Measurements from ENCODE around the gene PTPN1. TPM values are rescaled to one million over a fixed set of nuclear protein-coding genes. Genes with fewer than 3 reads are reported as not detected.

Gene PTPN1
- total and polyA plus RNA-seq, 2 experiments from 2014 or later = 16.9 to 26.4 TPM

DNA sequence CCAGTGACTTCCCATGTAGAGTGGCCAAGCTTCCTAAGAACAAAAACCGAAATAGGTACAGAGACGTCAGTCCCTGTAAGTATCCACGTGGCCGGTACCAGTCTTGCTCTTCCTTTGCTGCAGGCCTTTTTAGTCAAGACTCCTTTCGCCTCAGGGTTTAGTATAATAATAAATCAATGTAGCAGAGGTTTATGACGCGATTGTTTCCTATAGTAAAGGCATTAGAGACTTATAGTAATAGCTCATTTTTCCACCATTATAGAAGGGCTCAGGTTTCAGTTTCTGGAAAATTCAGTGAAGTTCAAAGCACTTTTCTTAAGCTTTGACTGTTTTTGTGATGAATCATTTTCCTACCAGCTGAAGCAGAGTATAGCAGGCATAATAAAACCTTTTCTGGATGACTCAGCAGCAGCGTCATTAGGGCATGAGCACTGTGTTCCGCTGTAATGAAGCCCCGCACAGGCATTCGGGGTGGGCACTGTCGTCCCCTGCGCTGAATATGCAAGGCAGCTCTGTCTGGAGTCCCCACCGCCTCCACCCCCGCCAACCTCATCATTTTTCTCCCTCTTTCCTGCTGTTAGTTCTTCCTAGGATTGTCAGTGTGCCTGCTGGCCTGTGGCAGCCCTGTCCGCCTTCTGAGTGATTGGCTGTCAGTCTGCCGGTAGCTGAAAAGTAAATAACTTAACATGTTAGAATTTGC lies 51.3 kb downstream of the PTPN1 start (continued):
- TF ChIP-seq EZH2 (IDR thresholded peaks at IDR 0.05; ENCODE audit: low read depth, unreplicated experiment) (no peak), STAT1 (IDR thresholded peaks at IDR 0.05; ENCODE audit: unreplicated experiment) (no peak), POLR2AphosphoS5 (IDR thresholded peaks at IDR 0.05; ENCODE audit: low read depth) (no peak), EZH2phosphoT487 (IDR thresholded peaks at IDR 0.05; ENCODE audit: unreplicated experiment) (no peak), CREB1 (CRISPR knock-in tag; IDR thresholded peaks at IDR 0.05; ENCODE audit: low read depth) (no peak), ZNF331 (CRISPR knock-in tag; IDR thresholded peaks at IDR 0.05; ENCODE audit: low read depth) (no peak)
- TF ChIP-seq, protein P1, sequence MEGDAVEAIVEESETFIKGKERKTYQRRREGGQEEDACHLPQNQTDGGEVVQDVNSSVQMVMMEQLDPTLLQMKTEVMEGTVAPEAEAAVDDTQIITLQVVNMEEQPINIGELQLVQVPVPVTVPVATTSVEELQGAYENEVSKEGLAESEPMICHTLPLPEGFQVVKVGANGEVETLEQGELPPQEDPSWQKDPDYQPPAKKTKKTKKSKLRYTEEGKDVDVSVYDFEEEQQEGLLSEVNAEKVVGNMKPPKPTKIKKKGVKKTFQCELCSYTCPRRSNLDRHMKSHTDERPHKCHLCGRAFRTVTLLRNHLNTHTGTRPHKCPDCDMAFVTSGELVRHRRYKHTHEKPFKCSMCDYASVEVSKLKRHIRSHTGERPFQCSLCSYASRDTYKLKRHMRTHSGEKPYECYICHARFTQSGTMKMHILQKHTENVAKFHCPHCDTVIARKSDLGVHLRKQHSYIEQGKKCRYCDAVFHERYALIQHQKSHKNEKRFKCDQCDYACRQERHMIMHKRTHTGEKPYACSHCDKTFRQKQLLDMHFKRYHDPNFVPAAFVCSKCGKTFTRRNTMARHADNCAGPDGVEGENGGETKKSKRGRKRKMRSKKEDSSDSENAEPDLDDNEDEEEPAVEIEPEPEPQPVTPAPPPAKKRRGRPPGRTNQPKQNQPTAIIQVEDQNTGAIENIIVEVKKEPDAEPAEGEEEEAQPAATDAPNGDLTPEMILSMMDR (conservative IDR thresholded peaks at IDR 0.05; ENCODE audit: low read depth in 2 of 2) = no peak
- TF ChIP-seq, protein P2, sequence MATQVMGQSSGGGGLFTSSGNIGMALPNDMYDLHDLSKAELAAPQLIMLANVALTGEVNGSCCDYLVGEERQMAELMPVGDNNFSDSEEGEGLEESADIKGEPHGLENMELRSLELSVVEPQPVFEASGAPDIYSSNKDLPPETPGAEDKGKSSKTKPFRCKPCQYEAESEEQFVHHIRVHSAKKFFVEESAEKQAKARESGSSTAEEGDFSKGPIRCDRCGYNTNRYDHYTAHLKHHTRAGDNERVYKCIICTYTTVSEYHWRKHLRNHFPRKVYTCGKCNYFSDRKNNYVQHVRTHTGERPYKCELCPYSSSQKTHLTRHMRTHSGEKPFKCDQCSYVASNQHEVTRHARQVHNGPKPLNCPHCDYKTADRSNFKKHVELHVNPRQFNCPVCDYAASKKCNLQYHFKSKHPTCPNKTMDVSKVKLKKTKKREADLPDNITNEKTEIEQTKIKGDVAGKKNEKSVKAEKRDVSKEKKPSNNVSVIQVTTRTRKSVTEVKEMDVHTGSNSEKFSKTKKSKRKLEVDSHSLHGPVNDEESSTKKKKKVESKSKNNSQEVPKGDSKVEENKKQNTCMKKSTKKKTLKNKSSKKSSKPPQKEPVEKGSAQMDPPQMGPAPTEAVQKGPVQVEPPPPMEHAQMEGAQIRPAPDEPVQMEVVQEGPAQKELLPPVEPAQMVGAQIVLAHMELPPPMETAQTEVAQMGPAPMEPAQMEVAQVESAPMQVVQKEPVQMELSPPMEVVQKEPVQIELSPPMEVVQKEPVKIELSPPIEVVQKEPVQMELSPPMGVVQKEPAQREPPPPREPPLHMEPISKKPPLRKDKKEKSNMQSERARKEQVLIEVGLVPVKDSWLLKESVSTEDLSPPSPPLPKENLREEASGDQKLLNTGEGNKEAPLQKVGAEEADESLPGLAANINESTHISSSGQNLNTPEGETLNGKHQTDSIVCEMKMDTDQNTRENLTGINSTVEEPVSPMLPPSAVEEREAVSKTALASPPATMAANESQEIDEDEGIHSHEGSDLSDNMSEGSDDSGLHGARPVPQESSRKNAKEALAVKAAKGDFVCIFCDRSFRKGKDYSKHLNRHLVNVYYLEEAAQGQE (IDR thresholded peaks at IDR 0.05; ENCODE audit: unreplicated experiment) = no peak

DNA sequence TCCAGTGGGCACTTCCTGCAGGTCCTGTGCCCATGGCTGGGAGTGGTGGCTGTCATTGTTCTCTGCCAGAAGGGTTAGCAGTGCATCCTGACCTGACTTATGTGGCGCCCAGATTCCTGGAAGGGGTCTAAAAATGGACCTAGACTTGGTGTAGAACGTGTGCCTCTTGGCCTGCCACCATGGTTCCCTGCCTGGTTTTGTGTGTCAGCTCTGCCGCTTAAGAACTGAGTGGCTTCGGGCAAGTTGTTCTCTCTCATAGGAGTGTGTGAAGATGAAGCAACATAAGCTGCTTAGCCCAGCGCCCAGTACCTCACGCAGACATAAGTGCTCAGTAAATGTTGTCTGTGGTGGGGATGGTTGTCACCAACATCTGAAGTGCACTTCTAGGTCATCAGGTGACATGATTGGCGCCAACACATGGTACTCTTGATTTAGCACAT lies 52.1 kb downstream of the PTPN1 start:
- no peak overlapping the region for H3K27ac Mint-ChIP-seq
- no peaks in the 10 kb centered on the region for H3K36me3 ChIP-seq (ENCODE audit: insufficient read depth)
- TF ChIP-seq ZNF331 (CRISPR knock-in tag; IDR thresholded peaks at IDR 0.05; ENCODE audit: low read depth) (no peak), ZNF114 (CRISPR knock-in tag; IDR thresholded peaks at IDR 0.05) (no peak), NANOG (IDR thresholded peaks at IDR 0.05; ENCODE audit: borderline replicate concordance) (no peak), POLR2AphosphoS5 (IDR thresholded peaks at IDR 0.05; ENCODE audit: low read depth) (no peak), STAT1 (IDR thresholded peaks at IDR 0.05; ENCODE audit: unreplicated experiment) (no peak), CREB1 (CRISPR knock-in tag; IDR thresholded peaks at IDR 0.05; ENCODE audit: low read depth) (no peak), JUNB (IDR thresholded peaks at IDR 0.05; ENCODE audit: unreplicated experiment) (no peak)
- TF ChIP-seq, protein P1 (conservative IDR thresholded peaks at IDR 0.05; ENCODE audit: low read depth in 2 of 2) = no peak

More for the DNA sequence above, 52.1 kb downstream of the PTPN1 start:
- H3K4me2 ChIP-seq = no peak overlapping the region
- no peaks in the 10 kb centered on the region for H3F3A ChIP-seq (replicated peaks; ENCODE audit: low read depth)
- H2AFZ ChIP-seq = no peak overlapping the region
- Mint-ChIP-seq H3K4me3 (no peak overlapping the region), H3K4me1 (no peaks in the 10 kb centered on the region; the same call in 2 of the 3 replicates), H3K27me3 (ENCODE audit: insufficient read depth, low read depth, poor library complexity) (no peaks in the 10 kb centered on the region), H3K36me3 (ENCODE audit: low read depth) (peaks cover 12% of the 10 kb centered on the region), H3K9me3 (no peaks in the 10 kb centered on the region)
- H3K4me1 ChIP-seq (ENCODE audit: insufficient read depth) = no peaks in the 10 kb centered on the region
- DNase-seq (ENCODE audit: low spot score) (no peak), ATAC-seq (no peak)
- no peaks in the 10 kb centered on the region; the same call in 1 of the 2 replicates for H4K20me1 ChIP-seq (replicated peaks; ENCODE audit: insufficient read depth)
- H3K79me2 ChIP-seq (replicated peaks; ENCODE audit: insufficient read depth) = peaks cover 10% of the 10 kb centered on the region; the same call in 1 of the 2 replicates
- no peaks in the 10 kb centered on the region for H3K27me3 ChIP-seq (ENCODE audit: insufficient read depth)
- H3K27ac ChIP-seq (ENCODE audit: low read depth) = no peak overlapping the region
- H3K4me3 ChIP-seq = no peak overlapping the region
- H3K9me2 ChIP-seq (ENCODE audit: insufficient read depth) = no peaks in the 10 kb centered on the region

All from GM23338 (cell line).